Spleen (tissue), 7 donors: ENCODE data around the gene ZNF506.

Experiments
- CTCF ChIP-seq, 11 experiments: fragments of 200-600 bp in 7 of 11; fragments of 450-650 bp in 4 of 11; sonication (generic) in 4 of 11; IDR thresholded peaks in 8 of 11; conservative IDR thresholded peaks in 3 of 11; 1 replicate in 7 of 11; 2 replicates in 4 of 11; pipeline versions ENCODE4 v1.4.0 to v1.8.0; 2016 to 2021; ENCODE audit warnings: antibody characterized with exemption in 11 of 11, inconsistent platforms in 4 of 11, mild to moderate bottlenecking in 1 of 11
- POLR2A ChIP-seq, 3 donors: fragments of 450-650 bp; IDR thresholded peaks; one replicate each; pipeline ENCODE4 v1.5.1; 2017; ENCODE audit warnings: antibody characterized with exemption in 3 of 3, mild to moderate bottlenecking in 1 of 3
- donor health status: DM: no; HTN: no; CAD: no; lungs with moderate emphysema.
- donor health status: DM: no; HTN: no; CAD: no.
- donor health status: DM: no; HTN: no; CAD: no.

- TF ChIP-seq POLR2A (IDR thresholded peaks at IDR 0.05) (no peak), CTCF (IDR thresholded peaks at IDR 0.05 in 8 of 11, conservative IDR thresholded peaks at IDR 0.05 in 3 of 11) (peak in 1 of 11 experiments; percentile 21)
These were observed 75.9 kb downstream of the ZNF506 start for GRCh38 chr19:19745496-19746285.
